Activated CD8-positive, alpha-beta T cell treated with anti-CD3 and anti-CD28 coated beads for 36 hours (primary cell): ENCODE data around the gene HM13. TPM values are rescaled to one million over a fixed set of nuclear protein-coding genes. Genes with fewer than 3 reads are reported as not detected.

Experiments used
- ATAC-seq: fragments of 200-7000 bp; cut with Tn5 transposase; one replicate; pipeline ENCODE4 v1.10.0; 2021; ENCODE audit warnings: mild to moderate bottlenecking, moderate library complexity
- CTCF ChIA-PET: fragments of 350-600 bp; sonication (Branson Sonifier 250); formaldehyde crosslinking; loops from one replicate; lab custom pipeline; 2021; ENCODE audit warnings: antibody characterized with exemption; lab: Charles Lee
- POLR2A ChIA-PET: fragments of 350-600 bp; sonication (Branson Sonifier 250); formaldehyde crosslinking; loops from one replicate; lab custom pipeline; 2021; ENCODE audit warnings: antibody characterized with exemption; lab: Charles Lee
- DNase-seq: peaks from one replicate; pipeline ENCODE4 v3.0.0-alpha.2; 2020
- H3K27ac Mint-ChIP-seq: one replicate; pipeline ENCODE4 v1.8.0; 2021; ENCODE audit warnings: mild to moderate bottlenecking, mixed read lengths
- H3K27me3 Mint-ChIP-seq: one replicate; pipeline ENCODE4 v1.8.0; 2021; ENCODE audit warnings: mixed read lengths
- H3K36me3 Mint-ChIP-seq: one replicate; pipeline ENCODE4 v1.8.0; 2021; ENCODE audit warnings: low read depth, mixed read lengths
- H3K4me1 Mint-ChIP-seq: one replicate; pipeline ENCODE4 v1.8.0; 2021; ENCODE audit warnings: low read depth, mixed read lengths
- H3K4me3 Mint-ChIP-seq: one replicate; pipeline ENCODE4 v1.8.0; 2021; ENCODE audit warnings: mild to moderate bottlenecking, moderate library complexity, mixed read lengths
- H3K9me3 Mint-ChIP-seq: one replicate; pipeline ENCODE4 v1.8.0; 2021; ENCODE audit warnings: mixed read lengths
- intact Hi-C: fragments of 100-400 bp; cut with micrococcal nuclease; formaldehyde crosslinking; loops from one replicate; pipeline ENCODE4 v1.10.0; 2022
- total RNA-seq, 2 experiments: library from RNA; stranded (reverse); gene quantifications; one replicate each; pipeline ENCODE4 v1.2.3, GENCODE V29; 2021
- TF ChIP-seq, protein P1 (sequence below): fragments of 200-600 bp; IDR thresholded peaks from one replicate; pipeline ENCODE4 v1.8.0; 2022; ENCODE audit warnings: antibody characterized with exemption, mild to moderate bottlenecking

The HM13 gene
- total RNA-seq, 2 experiments from 2014 or later = 91.6 to 95.5 TPM

DNA sequence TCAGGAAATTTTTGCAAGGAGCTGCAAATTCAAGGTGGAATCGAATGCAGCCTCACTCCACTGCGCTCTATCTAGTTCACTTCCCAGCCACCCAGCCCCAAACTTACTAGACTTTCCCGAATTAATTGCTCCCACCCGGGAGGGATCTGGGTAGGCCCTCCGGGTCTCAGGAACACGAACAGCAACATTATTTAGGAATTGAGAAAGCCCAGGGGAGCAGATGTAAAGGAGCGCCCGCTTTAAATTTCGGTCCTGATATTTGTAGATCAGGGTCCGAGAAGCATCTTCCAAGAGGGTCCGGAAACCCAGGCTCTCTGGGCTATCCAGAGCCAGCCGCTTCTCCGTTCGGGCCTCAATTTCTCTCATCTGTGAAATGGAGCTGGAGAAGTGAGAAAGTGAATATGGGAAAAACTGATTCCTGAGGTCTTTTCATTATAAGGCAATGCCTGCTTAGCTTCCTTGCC is 90.4 kb downstream of the HM13 start:
- H3K27me3 Mint-ChIP-seq = peaks cover 49% of the 10 kb centered on the region
- ChIA-PET POLR2A (interaction anchor here (0.6 to 6.1 kb wide), 7 partner anchors 8 to 140 kb away, joined by 3 to 38 read pairs (median 3); a partner anchor contains a TSS), CTCF (interaction anchor here (2.6 to 19.7 kb wide), 3 partner anchors 8 to 119 kb away, joined by 16 to 1008 read pairs (median 70); no protein-coding TSS in a partner anchor)
- no peak overlapping the region for H3K27ac Mint-ChIP-seq
- TF ChIP-seq, protein P1, sequence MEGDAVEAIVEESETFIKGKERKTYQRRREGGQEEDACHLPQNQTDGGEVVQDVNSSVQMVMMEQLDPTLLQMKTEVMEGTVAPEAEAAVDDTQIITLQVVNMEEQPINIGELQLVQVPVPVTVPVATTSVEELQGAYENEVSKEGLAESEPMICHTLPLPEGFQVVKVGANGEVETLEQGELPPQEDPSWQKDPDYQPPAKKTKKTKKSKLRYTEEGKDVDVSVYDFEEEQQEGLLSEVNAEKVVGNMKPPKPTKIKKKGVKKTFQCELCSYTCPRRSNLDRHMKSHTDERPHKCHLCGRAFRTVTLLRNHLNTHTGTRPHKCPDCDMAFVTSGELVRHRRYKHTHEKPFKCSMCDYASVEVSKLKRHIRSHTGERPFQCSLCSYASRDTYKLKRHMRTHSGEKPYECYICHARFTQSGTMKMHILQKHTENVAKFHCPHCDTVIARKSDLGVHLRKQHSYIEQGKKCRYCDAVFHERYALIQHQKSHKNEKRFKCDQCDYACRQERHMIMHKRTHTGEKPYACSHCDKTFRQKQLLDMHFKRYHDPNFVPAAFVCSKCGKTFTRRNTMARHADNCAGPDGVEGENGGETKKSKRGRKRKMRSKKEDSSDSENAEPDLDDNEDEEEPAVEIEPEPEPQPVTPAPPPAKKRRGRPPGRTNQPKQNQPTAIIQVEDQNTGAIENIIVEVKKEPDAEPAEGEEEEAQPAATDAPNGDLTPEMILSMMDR = no peak
- ATAC-seq = no peak
- intact Hi-C loops = no loop called here
- H3K4me1 Mint-ChIP-seq = peaks cover 22% of the 10 kb centered on the region
- H3K4me3 Mint-ChIP-seq = peak overlapping the region; percentile 78
- no peaks in the 10 kb centered on the region for H3K36me3 Mint-ChIP-seq
- H3K9me3 Mint-ChIP-seq = no peaks in the 10 kb centered on the region
- no peak for DNase-seq

DNA sequence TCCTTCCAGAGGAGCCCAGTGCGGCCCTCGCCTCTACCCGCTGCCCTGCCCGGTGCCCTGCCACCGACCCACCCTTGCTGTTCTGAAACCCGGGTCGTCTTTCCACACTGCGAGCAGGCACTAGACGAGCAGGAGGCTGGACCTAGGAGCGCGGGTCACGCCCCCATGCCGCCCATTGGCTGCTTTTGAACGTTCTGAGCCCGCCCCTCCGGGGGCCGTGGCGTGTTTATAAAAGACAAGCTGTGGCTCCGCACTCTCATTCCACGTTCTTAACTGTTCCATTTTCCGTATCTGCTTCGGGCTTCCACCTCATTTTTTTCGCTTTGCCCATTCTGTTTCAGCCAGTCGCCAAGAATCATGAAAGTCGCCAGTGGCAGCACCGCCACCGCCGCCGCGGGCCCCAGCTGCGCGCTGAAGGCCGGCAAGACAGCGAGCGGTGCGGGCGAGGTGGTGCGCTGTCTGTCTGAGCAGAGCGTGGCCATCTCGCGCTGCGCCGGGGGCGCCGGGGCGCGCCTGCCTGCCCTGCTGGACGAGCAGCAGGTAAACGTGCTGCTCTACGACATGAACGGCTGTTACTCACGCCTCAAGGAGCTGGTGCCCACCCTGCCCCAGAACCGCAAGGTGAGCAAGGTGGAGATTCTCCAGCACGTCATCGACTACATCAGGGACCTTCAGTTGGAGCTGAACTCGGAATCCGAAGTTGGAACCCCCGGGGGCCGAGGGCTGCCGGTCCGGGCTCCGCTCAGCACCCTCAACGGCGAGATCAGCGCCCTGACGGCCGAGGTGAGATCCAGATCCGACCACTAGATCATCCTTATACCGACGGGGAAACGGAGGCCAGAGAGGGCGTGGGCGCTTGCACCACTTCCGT is 91.0 kb downstream of the HM13 start, which contains the start of gene ID1:
Gene ID1, plus strand, starts transcription at position 259 of the 871 bp plus-strand sequence. Its CDS starts 99 bp downstream, at position 358.
- DNase-seq = peak; percentile 93
- Mint-ChIP-seq H3K4me3 (peak within 1 kb of the TSS; percentile 78), H3K9me3 (no peaks in the 10 kb centered on the region), H3K36me3 (no peaks in the 10 kb centered on the region), H3K4me1 (peaks cover 22% of the 10 kb centered on the region), H3K27ac (no peak within 1 kb of the TSS), H3K27me3 (peaks cover 49% of the 10 kb centered on the region)
- CTCF ChIA-PET = interaction anchor here (0.8 to 19.7 kb wide), 4 partner anchors 7 to 133 kb away, joined by 3 to 1008 read pairs (median 43); partner anchors contain the start of gene TPX2
- ATAC-seq = peak; percentile 86
- TF ChIP-seq, protein P1 = no peak
- intact Hi-C loops = no loop called here
- POLR2A ChIA-PET = interaction anchor here (0.6 to 6.1 kb wide), 7 partner anchors 8 to 140 kb away, joined by 3 to 38 read pairs (median 3); no protein-coding TSS in a partner anchor

DNA sequence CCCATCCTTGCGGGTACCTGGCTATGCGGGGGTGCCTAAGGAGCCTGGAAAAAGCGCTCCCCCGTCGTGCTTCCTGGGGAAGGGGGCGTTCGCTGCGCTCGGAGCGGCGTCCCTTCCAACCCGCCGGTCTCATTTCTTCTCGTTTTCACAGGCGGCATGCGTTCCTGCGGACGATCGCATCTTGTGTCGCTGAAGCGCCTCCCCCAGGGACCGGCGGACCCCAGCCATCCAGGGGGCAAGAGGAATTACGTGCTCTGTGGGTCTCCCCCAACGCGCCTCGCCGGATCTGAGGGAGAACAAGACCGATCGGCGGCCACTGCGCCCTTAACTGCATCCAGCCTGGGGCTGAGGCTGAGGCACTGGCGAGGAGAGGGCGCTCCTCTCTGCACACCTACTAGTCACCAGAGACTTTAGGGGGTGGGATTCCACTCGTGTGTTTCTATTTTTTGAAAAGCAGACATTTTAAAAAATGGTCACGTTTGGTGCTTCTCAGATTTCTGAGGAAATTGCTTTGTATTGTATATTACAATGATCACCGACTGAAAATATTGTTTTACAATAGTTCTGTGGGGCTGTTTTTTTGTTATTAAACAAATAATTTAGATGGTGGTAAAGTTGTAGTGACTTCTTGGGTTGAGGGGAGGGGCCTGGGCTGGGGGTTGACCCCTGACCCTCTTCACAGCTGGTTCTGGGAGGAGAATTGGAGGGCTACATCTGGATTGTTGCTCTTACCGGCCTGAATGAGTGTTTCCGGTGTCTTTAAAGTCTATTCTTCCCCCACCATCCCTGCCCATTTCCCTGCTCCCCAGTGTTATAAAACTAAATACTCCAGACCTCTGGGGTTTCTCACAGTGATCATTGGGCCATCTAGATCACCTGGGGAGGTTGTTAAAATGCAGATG is 91.9 kb downstream of the HM13 start:
- ChIA-PET POLR2A (interaction anchor here (4.0 to 6.1 kb wide), 2 partner anchors 32 to 38 kb away, joined by 24 to 38 read pairs; no protein-coding TSS in a partner anchor), CTCF (interaction anchor here (0.8 to 19.7 kb wide), 3 partner anchors 43 to 133 kb away, joined by 3 to 1008 read pairs (median 16); partner anchors contain the start of gene TPX2)
- Mint-ChIP-seq H3K36me3 (no peaks in the 10 kb centered on the region), H3K27me3 (peaks cover 49% of the 10 kb centered on the region), H3K9me3 (no peaks in the 10 kb centered on the region), H3K4me1 (peaks cover 22% of the 10 kb centered on the region), H3K4me3 (peak overlapping the region; percentile 78), H3K27ac (no peak overlapping the region)
- DNase-seq = no peak
- intact Hi-C loops = no loop called here
- TF ChIP-seq, protein P1 = no peak
- no peak for ATAC-seq

DNA sequence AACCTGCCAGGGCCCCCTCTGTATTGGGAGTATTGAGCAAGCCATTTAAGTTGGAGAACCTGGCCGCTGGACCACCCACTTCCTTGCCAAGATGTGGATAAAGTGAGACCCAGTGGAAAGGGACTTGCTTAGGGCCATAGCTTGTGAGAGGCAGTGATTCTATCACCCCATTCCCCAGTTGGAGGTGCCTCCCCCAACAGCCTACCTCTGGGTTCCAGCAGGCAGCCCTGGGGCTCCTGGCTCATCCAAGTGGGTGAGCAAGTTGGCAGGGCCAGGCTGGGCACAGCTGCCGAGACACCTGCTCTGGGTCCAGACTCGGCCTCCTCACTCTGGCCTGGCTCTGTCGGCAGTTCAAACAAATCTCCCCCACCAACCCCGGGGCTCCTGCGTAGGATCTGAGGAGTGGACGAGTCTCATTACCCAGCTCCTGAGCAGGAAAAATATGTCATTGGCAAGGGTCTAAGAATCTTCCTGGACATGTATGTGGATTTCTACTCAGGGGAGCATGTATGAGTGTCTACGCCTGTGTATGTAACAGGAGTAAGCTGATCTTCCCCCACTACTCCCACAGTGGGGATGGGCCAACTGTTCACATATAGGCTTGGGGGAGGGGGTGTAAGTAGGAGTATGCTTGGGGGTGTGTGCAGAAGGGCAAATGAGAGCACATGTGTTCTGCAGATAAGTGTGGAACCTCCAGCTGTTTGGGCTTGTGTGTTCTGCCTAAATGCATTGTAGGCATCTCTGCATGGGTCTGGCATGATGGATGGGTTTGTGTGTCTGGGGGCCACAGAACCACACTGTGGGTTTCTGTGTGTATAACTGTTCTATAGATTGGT is 92.8 kb downstream of the HM13 start:
- no peak for ATAC-seq
- no peak overlapping the region for H3K4me3 Mint-ChIP-seq
- H3K27ac Mint-ChIP-seq = no peak overlapping the region
- DNase-seq = no peak
- intact Hi-C loops = no loop called here
- no peaks in the 10 kb centered on the region for H3K9me3 Mint-ChIP-seq
- peaks cover 22% of the 10 kb centered on the region for H3K4me1 Mint-ChIP-seq
- POLR2A ChIA-PET = interaction anchor here (0.9 to 6.1 kb wide), 2 partner anchors 39 to 48 kb away, joined by 3 to 38 read pairs; no protein-coding TSS in a partner anchor
- H3K27me3 Mint-ChIP-seq = peaks cover 51% of the 10 kb centered on the region
- no peaks in the 10 kb centered on the region for H3K36me3 Mint-ChIP-seq
- CTCF ChIA-PET = interaction anchor here (19.7 kb wide), 1 partner anchor 44 kb away, joined by 1008 read pairs; no protein-coding TSS in a partner anchor
- TF ChIP-seq, protein P1 = no peak
